ENCODE results near the gene ANAPC15.

The ANAPC15 gene

DNA sequence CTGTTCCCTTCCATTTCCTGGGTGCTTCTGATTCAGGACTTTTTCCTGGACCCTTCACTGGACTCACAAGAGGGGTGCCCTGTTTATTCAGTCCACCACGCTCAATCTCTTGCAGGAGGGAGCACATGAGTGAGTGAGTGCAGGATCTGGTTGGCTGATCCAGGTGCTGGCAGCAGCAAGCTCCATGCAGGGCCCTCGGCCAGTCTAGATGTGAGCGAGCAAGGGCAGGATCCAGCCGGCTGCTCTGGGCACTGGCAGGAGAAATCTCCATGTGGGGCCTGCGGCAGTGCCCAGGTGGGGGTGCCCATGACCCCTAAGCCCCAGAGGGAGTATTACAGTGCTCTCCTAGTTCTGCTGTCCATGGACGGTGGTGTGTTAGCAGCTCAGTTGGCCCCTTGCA is 11.6 kb upstream of the ANAPC15 start:
- no peak for ATAC-seq

GRCh38 chr11:72123117-72123653 is 10.7 kb upstream of the ANAPC15 start:
- ATAC-seq: no peak

DNA sequence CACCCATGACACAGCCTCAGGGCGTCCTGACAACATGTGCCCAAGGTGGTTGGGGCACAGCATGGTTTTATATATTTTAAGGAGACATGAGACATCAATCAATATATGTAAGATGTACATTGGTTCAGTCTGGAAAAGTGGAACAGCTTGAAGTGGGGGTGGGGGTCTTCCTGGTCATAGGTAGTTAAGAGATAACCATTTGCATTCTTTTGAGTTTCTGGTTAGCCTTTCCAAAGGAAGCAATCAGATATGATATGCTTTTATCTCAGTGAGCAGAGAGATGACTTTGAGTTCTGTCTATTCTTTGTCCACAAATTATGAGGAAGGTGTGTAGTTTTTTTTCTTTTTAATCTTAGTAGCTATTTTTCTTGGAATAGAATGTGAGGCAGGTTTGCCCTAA is 10.1 kb upstream of the ANAPC15 start:
- ATAC-seq: no peak

DNA sequence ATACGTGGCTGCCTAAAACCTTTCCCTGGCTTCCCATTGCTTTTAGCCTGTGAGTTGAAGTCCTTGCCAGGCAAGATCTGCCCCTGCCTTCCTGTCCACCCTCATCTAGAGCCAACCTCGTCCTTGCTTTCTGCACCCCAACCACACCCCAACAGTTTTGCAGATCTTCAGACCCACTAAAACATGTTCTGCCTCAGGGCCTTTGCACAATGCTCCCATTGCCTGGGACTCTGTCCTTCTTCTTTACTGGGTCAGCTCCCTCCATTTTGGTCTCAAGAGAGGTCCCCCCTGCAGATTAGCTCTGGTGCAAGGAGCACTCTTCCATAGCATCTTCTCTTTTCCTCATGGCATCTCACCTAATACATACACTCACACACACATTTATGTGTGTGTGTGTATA is 8.4 kb upstream of the ANAPC15 start:
- ATAC-seq: no peak

- no peak for ATAC-seq
Measured at GRCh38 chr11:72119198-72119597, 6.7 kb upstream of the ANAPC15 start.

- ATAC-seq: no peak
Measured at GRCh38 chr11:72116019-72116755, 3.7 kb upstream of the ANAPC15 start.

DNA sequence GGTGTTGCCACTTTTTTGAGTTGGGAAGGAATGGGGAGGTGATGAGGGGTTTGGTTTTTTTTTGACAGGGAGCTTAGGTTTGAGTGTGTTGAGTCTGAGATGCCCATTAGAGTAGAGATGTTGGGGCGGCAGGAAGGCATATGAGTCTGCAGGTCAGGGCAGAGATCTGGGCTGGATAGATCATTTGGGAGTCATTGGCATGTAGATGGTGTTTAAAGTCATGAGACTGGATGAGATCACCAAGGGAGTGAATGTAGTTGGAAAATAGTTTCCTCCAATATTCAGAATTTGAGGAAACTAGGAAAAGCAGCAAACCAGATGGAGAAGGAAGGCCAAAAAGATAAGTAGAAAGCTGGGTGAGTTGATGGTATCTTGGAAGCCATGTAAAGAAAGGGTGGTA is 2.1 kb upstream of the ANAPC15 start:
- no peak for ATAC-seq

GRCh38 chr11:72112978-72113808 is 698 bp upstream of the ANAPC15 start:
- ATAC-seq: no peak

DNA sequence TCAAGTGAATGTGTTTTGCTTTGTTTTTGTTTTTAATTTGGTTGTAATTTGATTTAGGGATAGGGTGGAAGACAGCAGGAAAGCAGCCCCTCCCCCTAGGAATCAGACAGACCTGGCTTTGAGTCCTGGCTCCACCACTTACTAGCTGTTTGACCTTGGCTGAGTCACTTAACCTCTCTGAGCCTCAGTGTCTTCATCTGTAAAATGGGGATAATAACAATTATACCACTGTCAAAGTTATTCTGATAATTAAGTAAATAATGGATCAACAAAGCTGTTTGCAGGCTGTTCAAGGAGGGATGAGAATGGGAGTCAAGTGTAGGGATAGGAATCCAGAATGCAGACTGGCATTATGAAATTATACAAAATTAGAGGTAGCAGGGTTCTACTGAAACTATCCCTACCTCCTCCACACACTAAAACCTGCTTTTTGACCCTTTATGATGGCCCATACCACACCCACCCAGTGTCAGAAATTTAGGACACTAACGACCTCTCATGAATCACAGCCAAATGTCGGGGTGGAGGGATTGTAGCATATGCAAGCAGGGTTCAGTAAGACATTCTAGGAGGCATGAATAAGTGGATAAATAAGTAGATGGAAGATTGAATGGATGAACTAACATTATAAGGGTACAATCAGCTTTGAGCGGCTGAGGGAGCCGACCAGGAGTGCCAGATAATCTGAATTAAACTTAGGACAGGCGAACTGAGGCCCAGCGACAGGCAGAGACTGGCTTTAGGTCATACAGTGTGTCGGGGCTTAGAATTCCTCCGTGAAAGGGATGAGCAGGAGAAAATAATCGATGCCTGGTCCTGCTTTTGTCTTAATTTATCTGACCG is 974 bp downstream of the ANAPC15 start:
- no peak for ATAC-seq

- ATAC-seq: no peak
Measured at GRCh38 chr11:72105888-72106287, 6.6 kb downstream of the ANAPC15 start, which contains the start of gene TOMT. Gene TOMT (plus strand): TSS chr11:72105924. CDS start chr11:72105952, 28 bp downstream.

GRCh38 chr11:72103754-72104167 is 8.7 kb downstream of the ANAPC15 start:
- no peak for ATAC-seq

GRCh38 chr11:72102946-72103753 is 9.3 kb downstream of the ANAPC15 start, which contains the start of gene LAMTOR1:
Gene LAMTOR1 (minus strand): TSS chr11:72103297. CDS start chr11:72103224, 73 bp downstream.
- ATAC-seq: peak; percentile 96 to 97

- ATAC-seq: peak in 1 of 2 donors; percentile 3
Measured at GRCh38 chr11:72102631-72102945, 9.9 kb downstream of the ANAPC15 start.

DNA sequence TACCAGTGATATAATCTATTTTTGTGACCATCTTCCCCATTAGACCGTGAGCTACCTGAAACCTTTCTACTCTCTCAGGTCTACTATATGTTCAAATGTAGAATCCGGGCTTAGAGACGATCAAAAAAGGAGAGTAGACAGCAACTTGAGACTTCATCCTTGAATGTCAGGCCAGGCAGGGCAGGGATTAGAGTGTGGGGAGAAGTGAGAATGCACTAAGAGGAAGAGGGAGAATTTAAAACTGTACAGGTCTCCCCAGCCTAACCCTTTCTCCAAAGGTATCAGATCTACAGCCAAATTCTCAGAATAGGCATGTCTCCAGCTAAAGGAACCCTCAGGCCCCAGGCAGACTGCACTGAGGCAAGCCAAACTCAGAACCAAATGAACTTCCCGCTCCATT is 10.3 kb downstream of the ANAPC15 start:
- ATAC-seq: no peak

- no peak for ATAC-seq
Measured at GRCh38 chr11:72100462-72100861, 12.0 kb downstream of the ANAPC15 start.

- ATAC-seq: no peak
Measured at GRCh38 chr11:72100009-72100408, 12.5 kb downstream of the ANAPC15 start.

DNA sequence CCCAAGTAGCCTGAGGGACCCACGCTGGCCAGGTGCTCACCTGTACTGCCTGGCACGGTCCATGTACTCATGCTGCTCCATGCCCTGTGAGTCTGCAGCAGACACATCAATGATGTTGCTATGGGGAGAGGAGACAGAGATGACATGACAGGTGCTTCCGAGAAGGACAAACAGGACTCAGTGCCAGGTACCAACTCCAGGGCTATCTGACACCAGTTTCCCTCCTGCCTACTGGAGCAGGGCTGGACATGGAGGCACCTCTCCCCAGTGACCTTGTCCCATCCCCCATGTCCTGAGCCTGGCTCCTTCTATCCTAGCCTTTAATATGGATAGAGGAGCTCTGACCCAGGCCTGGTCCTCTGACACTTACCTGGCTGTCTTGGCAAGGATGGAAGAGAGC is 13.8 kb downstream of the ANAPC15 start:
- no peak for ATAC-seq

DNA sequence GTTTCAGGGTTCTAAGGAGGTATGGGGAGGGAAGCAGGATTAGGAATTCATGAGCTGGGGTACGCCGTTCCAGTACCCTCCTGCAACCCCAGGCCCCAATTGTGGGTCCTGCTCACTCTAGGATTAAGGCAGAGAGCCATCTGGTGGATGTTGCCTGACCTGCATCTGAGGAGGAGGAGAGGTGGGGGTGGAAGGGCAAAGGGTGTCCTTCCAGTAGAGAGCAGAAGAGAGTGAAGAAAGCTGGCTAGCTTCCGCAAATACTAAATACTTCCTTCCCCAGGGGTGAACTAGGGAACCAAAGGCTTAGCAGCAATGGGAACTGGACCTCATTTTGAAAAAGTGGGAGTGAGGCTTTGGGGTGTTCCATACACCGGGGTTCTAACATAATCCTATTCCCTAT is 21.2 kb downstream of the ANAPC15 start:
- peak; percentile 76 to 82 for ATAC-seq

DNA sequence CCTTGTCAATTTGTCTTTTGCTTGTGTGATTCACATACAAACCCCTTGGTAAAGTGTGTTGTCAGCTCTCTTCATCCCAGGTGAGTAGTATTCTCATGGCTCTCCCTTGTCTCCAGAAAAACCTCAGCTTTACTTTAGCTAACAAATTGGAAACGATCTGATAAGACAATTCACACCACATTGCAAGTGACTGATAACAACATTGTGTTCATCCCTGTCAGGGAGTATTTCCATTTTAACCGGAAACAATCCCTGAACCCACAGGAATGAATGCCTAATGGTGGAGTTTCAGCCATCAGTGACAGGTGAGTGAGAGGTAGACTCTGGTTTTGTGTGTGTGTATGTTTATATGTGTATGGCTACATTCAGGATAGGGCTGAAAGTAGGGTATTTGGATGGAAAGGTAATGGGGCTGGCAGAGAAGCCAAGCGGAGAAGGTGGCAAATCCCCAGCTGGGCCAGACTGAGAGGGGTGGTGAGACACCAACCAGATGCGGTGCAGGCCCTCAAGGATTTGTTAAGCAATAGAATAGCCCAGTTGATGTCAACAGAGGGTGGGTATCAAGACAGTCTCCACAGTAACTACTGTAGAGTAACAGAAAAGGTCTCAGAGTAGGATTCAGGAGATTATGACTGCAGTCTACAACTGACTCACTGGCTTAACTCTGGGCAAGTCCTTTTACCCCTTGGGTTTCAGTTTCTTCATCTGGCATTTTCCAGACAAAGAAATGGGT is 24.3 kb downstream of the ANAPC15 start:
- ATAC-seq: no peak

- no peak for ATAC-seq
Measured at GRCh38 chr11:72085621-72086351, 26.7 kb downstream of the ANAPC15 start.

DNA sequence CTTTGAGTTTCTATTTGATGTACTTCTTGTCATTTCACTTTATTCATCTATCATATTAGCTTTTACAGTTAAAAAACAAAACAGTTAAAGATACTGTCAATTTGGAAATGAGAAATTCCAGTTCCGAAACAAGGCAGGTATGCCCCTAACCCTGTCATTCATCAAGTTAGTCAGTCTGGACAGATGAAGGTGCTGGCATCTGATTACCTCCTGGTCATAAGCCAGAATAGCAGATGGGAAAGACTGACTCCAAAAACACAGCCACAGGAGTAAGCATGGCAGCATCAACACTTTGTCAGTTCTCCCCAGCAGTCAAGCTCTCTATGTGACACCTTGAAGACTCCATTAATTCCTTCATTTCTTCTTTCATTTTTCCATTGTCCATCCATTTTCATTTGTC is 27.5 kb downstream of the ANAPC15 start:
- no peak for ATAC-seq

Measured in activated CD4-positive, CD25-positive, alpha-beta regulatory T cell treated with anti-CD3 and anti-CD28 coated beads, Interleukin-2, amount 50 U/mL, for 24 hours (primary cell).